ENCODE results near the gene RBBP4.

GRCh38 chr1:32709476-32709875, 58.5 kb downstream of the RBBP4 start:
- TF ChIP-seq CTCF (IDR thresholded peaks at IDR 0.05; ENCODE audit: low read depth, low read length, poor library complexity, severe bottlenecking) = no peak
- TF ChIP-seq EZH2phosphoT487 (IDR thresholded peaks at IDR 0.05; ENCODE audit: borderline replicate concordance, low read length) = no peak
